ENCODE results near the gene AURKB. TPM values are rescaled to one million over a fixed set of nuclear protein-coding genes. Genes with fewer than 3 reads are reported as not detected.

AURKB gene
- total and polyA plus RNA-seq, 2 of the 13 experiments (the other 11 are each of a cell fraction or from before 2014, with no cell fraction given): 29.5 to 75.3 TPM

DNA sequence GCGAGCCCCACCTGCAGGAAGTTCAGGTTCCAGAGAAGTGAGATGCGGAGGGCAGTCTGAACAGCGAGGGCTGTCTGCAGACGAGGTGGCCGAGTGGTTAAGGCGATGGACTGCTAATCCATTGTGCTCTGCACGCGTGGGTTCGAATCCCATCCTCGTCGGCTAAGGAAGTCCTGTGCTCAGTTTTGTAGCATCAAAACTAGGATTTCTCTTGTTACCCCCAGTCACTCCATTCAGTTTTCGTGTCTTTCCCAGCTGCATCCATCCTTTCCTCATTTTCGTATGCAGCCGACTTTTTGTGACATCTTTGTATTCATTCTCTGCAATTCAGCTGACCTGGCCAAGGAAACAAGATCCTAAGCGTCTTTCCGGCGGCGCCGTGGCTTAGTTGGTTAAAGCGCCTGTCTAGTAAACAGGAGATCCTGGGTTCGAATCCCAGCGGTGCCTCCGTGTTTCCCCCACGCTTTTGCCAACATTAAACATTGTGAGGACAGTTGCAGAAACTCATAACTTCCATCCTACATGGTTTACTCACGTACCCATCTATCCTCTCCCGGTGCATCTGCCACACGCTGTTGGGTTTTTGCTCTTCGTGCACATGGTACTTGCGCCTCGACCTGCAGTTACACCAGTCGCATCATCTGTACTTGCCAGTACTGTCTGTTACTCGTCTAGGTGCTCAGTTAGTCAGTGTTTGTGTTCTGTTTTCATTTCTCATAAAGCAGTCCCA lies 23.4 kb downstream of the AURKB start (continued):
- no peak for TF ChIP-seq ZNF431 (CRISPR knock-in tag; IDR thresholded peaks at IDR 0.05; ENCODE audit: borderline replicate concordance, low read depth)
- no peak for TF ChIP-seq ZNF615 (CRISPR knock-in tag; IDR thresholded peaks at IDR 0.05; ENCODE audit: borderline replicate concordance)
- TF ChIP-seq, protein P1, sequence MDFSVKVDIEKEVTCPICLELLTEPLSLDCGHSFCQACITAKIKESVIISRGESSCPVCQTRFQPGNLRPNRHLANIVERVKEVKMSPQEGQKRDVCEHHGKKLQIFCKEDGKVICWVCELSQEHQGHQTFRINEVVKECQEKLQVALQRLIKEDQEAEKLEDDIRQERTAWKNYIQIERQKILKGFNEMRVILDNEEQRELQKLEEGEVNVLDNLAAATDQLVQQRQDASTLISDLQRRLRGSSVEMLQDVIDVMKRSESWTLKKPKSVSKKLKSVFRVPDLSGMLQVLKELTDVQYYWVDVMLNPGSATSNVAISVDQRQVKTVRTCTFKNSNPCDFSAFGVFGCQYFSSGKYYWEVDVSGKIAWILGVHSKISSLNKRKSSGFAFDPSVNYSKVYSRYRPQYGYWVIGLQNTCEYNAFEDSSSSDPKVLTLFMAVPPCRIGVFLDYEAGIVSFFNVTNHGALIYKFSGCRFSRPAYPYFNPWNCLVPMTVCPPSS (IDR thresholded peaks at IDR 0.05): no peak
- no peak for TF ChIP-seq ZFAT (CRISPR knock-in tag; conservative IDR thresholded peaks at IDR 0.05)
- TF ChIP-seq PREB (CRISPR knock-in tag; IDR thresholded peaks at IDR 0.05): 0 out of 2 replicates have a peak, but pooled peaks have one; percentile 40
- no peak for TF ChIP-seq ZNF530 (CRISPR knock-in tag; IDR thresholded peaks at IDR 0.05; ENCODE audit: low read depth)
- peak; percentile 88; the same call in 1 of the 2 replicates for TF ChIP-seq ZMAT3 (CRISPR knock-in tag; conservative IDR thresholded peaks at IDR 0.05)
- no peak for TF ChIP-seq ZNF326 (CRISPR knock-in tag; IDR thresholded peaks at IDR 0.05; ENCODE audit: borderline replicate concordance)
- no peak for TF ChIP-seq ZNF839 (CRISPR knock-in tag; IDR thresholded peaks at IDR 0.05; ENCODE audit: borderline replicate concordance)
- no peak for TF ChIP-seq SIX4 (CRISPR knock-in tag; IDR thresholded peaks at IDR 0.05)
- no peak for TF ChIP-seq CREB3 (CRISPR knock-in tag; IDR thresholded peaks at IDR 0.05)
- peak; percentile 28; the same call in 1 of the 2 replicates for TF ChIP-seq ATF1 (CRISPR knock-in tag; IDR thresholded peaks at IDR 0.05)
- TF ChIP-seq, protein P2, sequence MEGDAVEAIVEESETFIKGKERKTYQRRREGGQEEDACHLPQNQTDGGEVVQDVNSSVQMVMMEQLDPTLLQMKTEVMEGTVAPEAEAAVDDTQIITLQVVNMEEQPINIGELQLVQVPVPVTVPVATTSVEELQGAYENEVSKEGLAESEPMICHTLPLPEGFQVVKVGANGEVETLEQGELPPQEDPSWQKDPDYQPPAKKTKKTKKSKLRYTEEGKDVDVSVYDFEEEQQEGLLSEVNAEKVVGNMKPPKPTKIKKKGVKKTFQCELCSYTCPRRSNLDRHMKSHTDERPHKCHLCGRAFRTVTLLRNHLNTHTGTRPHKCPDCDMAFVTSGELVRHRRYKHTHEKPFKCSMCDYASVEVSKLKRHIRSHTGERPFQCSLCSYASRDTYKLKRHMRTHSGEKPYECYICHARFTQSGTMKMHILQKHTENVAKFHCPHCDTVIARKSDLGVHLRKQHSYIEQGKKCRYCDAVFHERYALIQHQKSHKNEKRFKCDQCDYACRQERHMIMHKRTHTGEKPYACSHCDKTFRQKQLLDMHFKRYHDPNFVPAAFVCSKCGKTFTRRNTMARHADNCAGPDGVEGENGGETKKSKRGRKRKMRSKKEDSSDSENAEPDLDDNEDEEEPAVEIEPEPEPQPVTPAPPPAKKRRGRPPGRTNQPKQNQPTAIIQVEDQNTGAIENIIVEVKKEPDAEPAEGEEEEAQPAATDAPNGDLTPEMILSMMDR (CRISPR knock-in tag; IDR thresholded peaks at IDR 0.05): peak; percentile 79
- TF ChIP-seq, protein P3, sequence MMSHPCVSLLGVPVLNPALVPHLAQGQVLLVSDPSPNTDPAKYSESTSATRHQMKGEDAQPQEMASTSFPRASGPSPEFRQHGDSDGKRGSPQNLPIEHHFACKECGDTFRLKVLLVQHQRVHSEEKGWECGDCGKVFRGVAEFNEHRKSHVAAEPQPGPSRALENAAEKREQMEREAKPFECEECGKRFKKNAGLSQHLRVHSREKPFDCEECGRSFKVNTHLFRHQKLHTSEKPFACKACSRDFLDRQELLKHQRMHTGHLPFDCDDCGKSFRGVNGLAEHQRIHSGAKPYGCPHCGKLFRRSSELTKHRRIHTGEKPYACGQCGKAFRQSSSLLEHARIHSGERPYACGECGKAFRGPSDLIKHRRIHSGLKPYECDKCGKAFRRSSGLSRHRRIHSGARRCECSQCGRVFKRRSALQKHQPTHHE (CRISPR knock-in tag; IDR thresholded peaks at IDR 0.05; ENCODE audit: borderline replicate concordance): peak; percentile 84; the same call in 1 of the 2 replicates
- TF ChIP-seq GLI4 (CRISPR knock-in tag; IDR thresholded peaks at IDR 0.05; ENCODE audit: borderline replicate concordance): no peak
- TF ChIP-seq SALL2 (CRISPR knock-in tag; IDR thresholded peaks at IDR 0.05): peak; percentile 21
- TF ChIP-seq JUNB (CRISPR knock-in tag; IDR thresholded peaks at IDR 0.05; ENCODE audit: borderline replicate concordance): no peak
- no peak for TF ChIP-seq NFE2 (CRISPR knock-in tag; IDR thresholded peaks at IDR 0.05)
- no peak for TF ChIP-seq SYNCRIP (IDR thresholded peaks at IDR 0.05; ENCODE audit: insufficient read depth, low read depth, low read length)
- TF ChIP-seq, protein P4, sequence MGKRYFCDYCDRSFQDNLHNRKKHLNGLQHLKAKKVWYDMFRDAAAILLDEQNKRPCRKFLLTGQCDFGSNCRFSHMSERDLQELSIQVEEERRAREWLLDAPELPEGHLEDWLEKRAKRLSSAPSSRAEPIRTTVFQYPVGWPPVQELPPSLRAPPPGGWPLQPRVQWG (CRISPR knock-in tag; IDR thresholded peaks at IDR 0.05; ENCODE audit: borderline replicate concordance, low read depth): no peak
- no peak for TF ChIP-seq ZNF670 (CRISPR knock-in tag; IDR thresholded peaks at IDR 0.05; ENCODE audit: borderline replicate concordance)
- no peak for TF ChIP-seq ZNF17 (CRISPR knock-in tag; IDR thresholded peaks at IDR 0.05)
- no peak for TF ChIP-seq ZNF446 (CRISPR knock-in tag; IDR thresholded peaks at IDR 0.05)

All from HepG2 (cell line).